HL-60 (cell line): ENCODE data around the gene SMG9.
A peak's percentile ranks its signal among the peaks of the same experiment; 100 is the strongest.

ENCODE experiments used
- DNase-seq, 2 experiments: peaks; one replicate each; pipeline ENCODE4 v3.0.0-alpha.2; 2010 to 2020; ENCODE audit warnings: low read depth in 1 of 2, low spot score in 1 of 2
- H3K27ac ChIP-seq: fragments of 250-450 bp; sonication (Bioruptor Pico); replicated peaks from 2 replicates; pipeline ENCODE4 v1.5.1; 2020; ENCODE audit warnings: mild to moderate bottlenecking, moderate library complexity
- H3K27me3 ChIP-seq: fragments of 250-450 bp; sonication (Bioruptor Pico); 2 replicates; pipeline ENCODE4 v1.5.1; 2021; ENCODE audit warnings: mild to moderate bottlenecking, moderate library complexity; ENCODE audit not compliant: insufficient read depth, poor library complexity, severe bottlenecking
- H3K4me3 ChIP-seq: replicated peaks from 2 replicates; pipeline ENCODE4 v1.5.1; 2011; ENCODE audit warnings: mild to moderate bottlenecking, control low read depth, low read length; ENCODE audit not compliant: insufficient read depth
- GABPA ChIP-seq: IDR thresholded peaks from 2 replicates; pipeline ENCODE4 v1.6.1; 2012; ENCODE audit warnings: low read depth
- POLR2AphosphoS5 ChIP-seq: IDR thresholded peaks from 2 replicates; pipeline ENCODE4 v1.6.1; 2012; ENCODE audit warnings: low read depth
- REST ChIP-seq: IDR thresholded peaks from 2 replicates; pipeline ENCODE4 v1.6.1; 2012; ENCODE audit warnings: low read depth; ENCODE audit not compliant: insufficient replicate concordance
- SPI1 ChIP-seq: IDR thresholded peaks from 2 replicates; pipeline ENCODE4 v1.6.1; 2012; ENCODE audit warnings: low read depth, mild to moderate bottlenecking, borderline replicate concordance
- long read RNA-seq: library from polyadenylated mRNA; unstranded; transcript quantifications from one replicate; pipeline ENCODE4 v2.0.0, GENCODE V29; 2020
- TF ChIP-seq, protein P1 (sequence below): IDR thresholded peaks from one replicate; pipeline ENCODE4 v1.5.1; 2011; ENCODE audit warnings: low read length, control low read depth, inconsistent platforms; ENCODE audit not compliant: insufficient read depth

Gene SMG9
- long read RNA-seq, full-length matches to known transcripts = 46 of 63 reads
- long read RNA-seq, partial matches to known transcripts = 13 of 63 reads
- long read RNA-seq, other reads (novel, unspliced or antisense) = 4 of 63 reads

- DNase-seq = peak; percentile 96 to 98
- H3K27ac ChIP-seq = peak within 1 kb of the TSS; percentile 99
- TF ChIP-seq REST (peak; percentile 75), GABPA (no peak), POLR2AphosphoS5 (peak; percentile 73)
- H3K27me3 ChIP-seq = no peaks in the 10 kb centered on the region
- peak within 1 kb of the TSS; percentile 82 for H3K4me3 ChIP-seq
Observed at GRCh38 chr19:43754503-43755255, at the start of gene SMG9. SMG9 (minus strand) TSS chr19:43754962; CDS start chr19:43750741, 4,221 bp downstream.

- Histone ChIP-seq H3K27me3 (no peaks in the 10 kb centered on the region), H3K27ac (no peak overlapping the region), H3K4me3 (no peak overlapping the region)
- no peak for DNase-seq
- TF ChIP-seq REST (no peak), GABPA (no peak)
Observed at GRCh38 chr19:43804432-43804831, 49.7 kb upstream of the SMG9 start.

GRCh38 chr19:43802216-43802951, 47.6 kb upstream of the SMG9 start, which contains the start of gene LYPD5:
LYPD5 (minus strand) TSS chr19:43802447; CDS start chr19:43802380, 67 bp downstream.
- no peak within 1 kb of the TSS for H3K4me3 ChIP-seq
- DNase-seq = no peak
- peaks cover 3% of the 10 kb centered on the region for H3K27me3 ChIP-seq
- no peak for TF ChIP-seq REST
- TF ChIP-seq GABPA = no peak
- TF ChIP-seq, protein P1, sequence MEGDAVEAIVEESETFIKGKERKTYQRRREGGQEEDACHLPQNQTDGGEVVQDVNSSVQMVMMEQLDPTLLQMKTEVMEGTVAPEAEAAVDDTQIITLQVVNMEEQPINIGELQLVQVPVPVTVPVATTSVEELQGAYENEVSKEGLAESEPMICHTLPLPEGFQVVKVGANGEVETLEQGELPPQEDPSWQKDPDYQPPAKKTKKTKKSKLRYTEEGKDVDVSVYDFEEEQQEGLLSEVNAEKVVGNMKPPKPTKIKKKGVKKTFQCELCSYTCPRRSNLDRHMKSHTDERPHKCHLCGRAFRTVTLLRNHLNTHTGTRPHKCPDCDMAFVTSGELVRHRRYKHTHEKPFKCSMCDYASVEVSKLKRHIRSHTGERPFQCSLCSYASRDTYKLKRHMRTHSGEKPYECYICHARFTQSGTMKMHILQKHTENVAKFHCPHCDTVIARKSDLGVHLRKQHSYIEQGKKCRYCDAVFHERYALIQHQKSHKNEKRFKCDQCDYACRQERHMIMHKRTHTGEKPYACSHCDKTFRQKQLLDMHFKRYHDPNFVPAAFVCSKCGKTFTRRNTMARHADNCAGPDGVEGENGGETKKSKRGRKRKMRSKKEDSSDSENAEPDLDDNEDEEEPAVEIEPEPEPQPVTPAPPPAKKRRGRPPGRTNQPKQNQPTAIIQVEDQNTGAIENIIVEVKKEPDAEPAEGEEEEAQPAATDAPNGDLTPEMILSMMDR = no peak
- no peak for TF ChIP-seq POLR2AphosphoS5
- TF ChIP-seq SPI1 = no peak
- H3K27ac ChIP-seq = no peak within 1 kb of the TSS
